Heart left ventricle (tissue), 13 donors: ENCODE results near the gene OSER1.

ENCODE experiments used
- CTCF ChIP-seq, 12 donors: fragments of 200-600 bp; sonication (generic) in 4 of 12; IDR thresholded peaks; one replicate each; pipeline versions ENCODE4 v1.5.0 to v1.8.0; 2018 to 2022; ENCODE audit warnings: antibody characterized with exemption in 12 of 12, mild to moderate bottlenecking in 5 of 12
- POLR2A ChIP-seq, 2 donors: fragments of 450-650 bp; IDR thresholded peaks; one replicate each; pipeline ENCODE4 v1.6.1; 2017; ENCODE audit warnings: antibody characterized with exemption in 2 of 2, mild to moderate bottlenecking in 2 of 2, moderate library complexity in 2 of 2
- donor health status: ischemic (EF 13 %, LVEDD 7.1; RV severe dilation, severe dysfunction).
- donor health status: DM: no; HTN: yes; CAD: no.
- donor health status: DM: no; HTN: no; CAD: no.
- donor health status: ischemic (EF 25% LVEDD 6.9; RV normal size, moderate dysfunction).
- donor health status: ischemic (EF 25% LVEDD 5.7; RV mildly dilated, moderate dysfunction).
- donor health status: ischemic (EF 35%, LVEDD 5.7; RV mildly dilated, moderate dysfunction).
- donor health status: nonischemic (EF 11% LVEDD 7.7; RV severe dilation, severe dysfunction).
- donor health status: DM: yes; HTN: yes; CAD: no.
- donor health status: PGD.
- donor health status: ischemic (EF 29% LVEDD 5.4; RV normal size, mild dysfunction).
- donor health status: nonischemic (EF 23%, LVEDD 6.1; RV moderate dilation, normal function).

GRCh38 chr20:44166477-44166876, 44.1 kb downstream of the OSER1 start:
- TF ChIP-seq CTCF (IDR thresholded peaks at IDR 0.05) (no peak), POLR2A (IDR thresholded peaks at IDR 0.05) (peak in 1 of 2 donors; percentile 24)
